Measurements from ENCODE around the gene ITIH5. TPM values are rescaled to one million over a fixed set of nuclear protein-coding genes. Genes with fewer than 3 reads are reported as not detected.

Gene ITIH5
- total and polyA plus RNA-seq, 2 of the 8 experiments (the other 6 are each of a cell fraction or from before 2014, with no cell fraction given): 5.8 to 7.6 TPM

GRCh38 chr10:7566891-7567290 is 99.9 kb downstream of the ITIH5 start (continued):
- TF ChIP-seq SUZ12 (IDR thresholded peaks at IDR 0.05; ENCODE audit: low read length) (no peak), CHD2 (IDR thresholded peaks at IDR 0.05; ENCODE audit: low read length) (no peak), KDM4A (IDR thresholded peaks at IDR 0.05; ENCODE audit: low read depth, low read length, severe bottlenecking) (no peak), SP4 (IDR thresholded peaks at IDR 0.05; ENCODE audit: low read length) (no peak)

Data from H1 (cell line).